Muscle layer of duodenum (tissue), 2 donors: ENCODE data around the gene DIP2A.
"Not testable (repeated sequence)": the region's sequence is repeated elsewhere in the genome, so short reads cannot be mapped to it uniquely, and the experiment has no call there.

Experiments
- H3K27ac ChIP-seq: one replicate; pipeline ENCODE4 v1.7.0; 2013; ENCODE audit warnings: mild to moderate bottlenecking, low read length
- H3K27me3 ChIP-seq: one replicate; pipeline ENCODE4 v1.7.0; 2013; ENCODE audit warnings: low read depth, mild to moderate bottlenecking, control low read depth, low read length
- H3K36me3 ChIP-seq, 2 donors: one replicate each; pipeline ENCODE4 v1.7.0; 2013; ENCODE audit warnings: low read length in 2 of 2, control low read depth in 1 of 2, mild to moderate bottlenecking in 1 of 2; ENCODE audit not compliant: insufficient read depth in 2 of 2, control insufficient read depth in 1 of 2
- H3K4me1 ChIP-seq, 2 donors: one replicate each; pipeline ENCODE4 v1.7.0; 2013; ENCODE audit warnings: low read length in 2 of 2, mild to moderate bottlenecking in 2 of 2, control low read depth in 1 of 2, moderate library complexity in 1 of 2; ENCODE audit not compliant: insufficient read depth in 2 of 2, control insufficient read depth in 1 of 2
- H3K4me3 ChIP-seq, 2 donors: one replicate each; pipeline ENCODE4 v1.7.0; 2013; ENCODE audit warnings: low read length in 2 of 2, low read depth in 1 of 2, mild to moderate bottlenecking in 1 of 2
- H3K9me3 ChIP-seq, 2 donors: one replicate each; pipeline ENCODE4 v1.7.0; 2013; ENCODE audit warnings: low read length in 2 of 2, control low read depth in 1 of 2, mild to moderate bottlenecking in 1 of 2; ENCODE audit not compliant: control insufficient read depth in 1 of 2
- donor health status: healthy.

The DIP2A gene

GRCh38 chr21:46455575-46456385, 2.9 kb upstream of the DIP2A start:
- Histone ChIP-seq H3K9me3 (no peaks in the 10 kb centered on the region), H3K27ac (peak overlapping the region; percentile 14), H3K4me3 (no peak overlapping the region), H3K27me3 (no peaks in the 10 kb centered on the region), H3K4me1 (peaks cover 9 to 36% of the 10 kb centered on the region in 2 donors), H3K36me3 (no peaks in the 10 kb centered on the region)

- Histone ChIP-seq H3K27me3 (no peaks in the 10 kb centered on the region), H3K4me1 (peaks cover 9 to 41% of the 10 kb centered on the region in 2 donors), H3K36me3 (no peaks in the 10 kb centered on the region), H3K4me3 (no peak overlapping the region), H3K9me3 (no peaks in the 10 kb centered on the region), H3K27ac (peak overlapping the region; percentile 14)
Observed at GRCh38 chr21:46456750-46457149, 1.9 kb upstream of the DIP2A start.

DNA sequence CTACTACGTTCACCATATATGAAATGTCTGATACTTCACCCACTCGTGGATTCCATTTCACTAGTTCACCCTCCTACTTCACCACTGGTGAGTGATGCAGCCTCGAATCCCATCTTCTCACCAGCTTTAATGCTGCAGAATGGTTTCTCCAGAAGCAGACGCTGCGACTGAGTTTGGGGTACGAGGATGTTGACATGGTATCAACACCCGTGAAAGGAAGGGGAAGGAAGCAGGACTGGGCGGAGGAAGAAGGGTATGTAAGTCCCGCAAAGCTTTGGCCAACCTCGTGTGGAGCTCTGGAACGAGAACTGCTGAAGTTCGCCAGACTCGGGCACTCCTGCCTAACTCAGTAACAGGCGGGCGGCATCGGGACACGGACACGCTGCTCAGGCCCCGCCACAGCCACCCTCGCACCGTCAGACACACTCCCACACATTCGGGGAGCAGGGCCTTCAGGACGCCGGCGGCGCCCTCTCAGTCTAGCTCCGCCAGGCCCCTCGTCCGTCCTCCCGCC, 833 bp upstream of the DIP2A start:
- Histone ChIP-seq H3K4me3 (peak overlapping the region; percentile 69 to 98), H3K36me3 (peaks cover 0 to 2% of the 10 kb centered on the region in 2 donors), H3K27ac (peak overlapping the region; percentile 68), H3K4me1 (peaks cover 9 to 44% of the 10 kb centered on the region in 2 donors), H3K27me3 (no peaks in the 10 kb centered on the region), H3K9me3 (no peaks in the 10 kb centered on the region)

GRCh38 chr21:46459024-46459355, 299 bp downstream of the DIP2A start:
- Histone ChIP-seq H3K27me3 (no peaks in the 10 kb centered on the region), H3K9me3 (no peaks in the 10 kb centered on the region), H3K27ac (no peak overlapping the region), H3K36me3 (peaks cover 0 to 6% of the 10 kb centered on the region in 2 donors), H3K4me3 (peak overlapping the region; percentile 42 to 81), H3K4me1 (peaks cover 9 to 44% of the 10 kb centered on the region in 2 donors)

GRCh38 chr21:46459356-46460112, 843 bp downstream of the DIP2A start:
- Histone ChIP-seq H3K27ac (peak overlapping the region; percentile 16), H3K9me3 (no peaks in the 10 kb centered on the region), H3K4me3 (peak overlapping the region; percentile 76 to 81), H3K4me1 (peaks cover 9 to 41% of the 10 kb centered on the region in 2 donors), H3K27me3 (no peaks in the 10 kb centered on the region), H3K36me3 (peaks cover 0 to 6% of the 10 kb centered on the region in 2 donors)

DNA sequence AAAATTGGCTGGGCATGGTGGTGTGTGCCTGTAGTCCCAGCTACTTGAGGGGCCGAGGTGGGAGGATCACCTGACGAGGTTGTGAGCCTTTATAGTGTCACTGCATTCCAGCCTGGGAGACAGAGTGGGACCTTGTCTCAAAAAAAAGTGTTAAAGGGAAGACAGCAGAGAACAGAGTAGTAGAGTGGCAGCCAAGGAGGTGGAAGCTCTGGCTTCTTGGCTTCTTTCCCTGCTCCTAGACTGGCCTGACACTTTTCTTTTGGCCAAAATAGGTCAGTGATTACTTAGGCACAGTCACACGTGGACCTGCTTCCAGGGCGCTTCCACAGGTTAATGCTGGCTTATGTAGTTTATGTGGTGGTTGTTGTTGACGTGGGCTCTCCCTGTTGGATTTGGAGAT, 3.2 kb downstream of the DIP2A start:
- no peak overlapping the region for H3K4me3 ChIP-seq
- H3K27me3 ChIP-seq, result no peaks in the 10 kb centered on the region
- no peaks in the 10 kb centered on the region for H3K9me3 ChIP-seq
- H3K36me3 ChIP-seq, result peaks cover 0 to 6% of the 10 kb centered on the region in 2 donors
- peaks cover 0 to 18% of the 10 kb centered on the region in 2 donors for H3K4me1 ChIP-seq
- no peak overlapping the region for H3K27ac ChIP-seq

GRCh38 chr21:46465153-46465552, 6.5 kb downstream of the DIP2A start:
- not testable (repeated sequence) for H3K36me3 ChIP-seq, H3K27me3 ChIP-seq, H3K27ac ChIP-seq, H3K4me1 ChIP-seq, H3K4me3 ChIP-seq, H3K9me3 ChIP-seq

DNA sequence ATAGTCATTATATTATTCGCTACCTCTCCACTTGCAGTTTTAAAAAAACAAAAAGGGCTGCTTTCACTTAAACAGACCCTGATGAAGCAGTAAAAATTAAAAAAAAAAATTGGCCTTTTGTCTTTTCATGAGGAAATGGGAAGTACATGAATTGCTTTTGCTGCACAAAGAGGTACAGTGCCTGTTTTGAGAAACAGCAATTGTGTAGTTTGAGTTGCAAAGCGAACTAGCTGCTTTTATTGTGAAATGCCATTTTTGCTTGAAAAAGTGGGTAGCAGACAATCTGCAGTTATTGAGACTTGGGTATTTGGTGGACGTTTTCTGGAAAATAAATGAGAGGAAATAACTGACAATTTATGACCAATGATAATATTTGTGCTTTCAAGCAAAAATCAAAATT, 7.0 kb downstream of the DIP2A start:
- Histone ChIP-seq H3K9me3 (no peaks in the 10 kb centered on the region), H3K27ac (no peak overlapping the region), H3K36me3 (peaks cover 0 to 9% of the 10 kb centered on the region in 2 donors), H3K4me1 (peaks cover 0 to 8% of the 10 kb centered on the region in 2 donors), H3K27me3 (no peaks in the 10 kb centered on the region), H3K4me3 (no peak overlapping the region)

- H3K36me3 ChIP-seq, result peaks cover 0 to 3% of the 10 kb centered on the region in 2 donors
- H3K4me1 ChIP-seq, result peaks cover 0 to 8% of the 10 kb centered on the region in 2 donors
- H3K27ac ChIP-seq, result no peak overlapping the region
- H3K9me3 ChIP-seq, result no peaks in the 10 kb centered on the region
- H3K27me3 ChIP-seq, result no peaks in the 10 kb centered on the region
- no peak overlapping the region for H3K4me3 ChIP-seq
Observed at GRCh38 chr21:46468108-46468774, 9.6 kb downstream of the DIP2A start.

DNA sequence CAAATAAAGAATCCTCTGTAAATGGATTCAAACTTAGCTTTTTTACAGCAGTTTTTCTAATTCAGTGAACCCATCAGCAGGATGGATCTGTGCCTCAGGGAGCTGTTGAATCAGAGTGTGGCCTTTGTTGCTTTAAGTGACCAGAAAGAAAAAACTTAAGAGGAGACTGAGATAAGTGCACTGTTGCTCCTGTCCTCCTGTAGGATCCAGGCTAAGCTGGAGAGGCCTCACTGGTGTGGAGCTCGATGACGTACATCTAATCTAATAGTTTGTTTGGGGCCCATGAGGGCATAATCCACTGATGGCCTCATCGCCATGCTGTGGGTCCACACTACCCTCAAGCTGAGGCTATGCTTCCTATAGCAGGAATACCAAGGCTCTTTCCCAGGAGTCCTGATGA, 10.6 kb downstream of the DIP2A start:
- H3K36me3 ChIP-seq, result peaks cover 0 to 3% of the 10 kb centered on the region in 2 donors
- no peaks in the 10 kb centered on the region for H3K9me3 ChIP-seq
- H3K27ac ChIP-seq, result no peak overlapping the region
- no peaks in the 10 kb centered on the region for H3K27me3 ChIP-seq
- H3K4me1 ChIP-seq, result peaks cover 0 to 8% of the 10 kb centered on the region in 2 donors
- H3K4me3 ChIP-seq, result no peak overlapping the region

GRCh38 chr21:46471514-46471913, 12.8 kb downstream of the DIP2A start:
- no peaks in the 10 kb centered on the region for H3K9me3 ChIP-seq
- H3K4me3 ChIP-seq, result no peak overlapping the region
- peaks cover 0 to 3% of the 10 kb centered on the region in 2 donors for H3K36me3 ChIP-seq
- H3K27me3 ChIP-seq, result no peaks in the 10 kb centered on the region
- peaks cover 0 to 8% of the 10 kb centered on the region in 2 donors for H3K4me1 ChIP-seq
- no peak overlapping the region for H3K27ac ChIP-seq
